Activated effector memory CD4-positive, alpha-beta T cell treated with anti-CD3 and anti-CD28 coated beads, Interleukin-2, amount 50 U/mL, for 16 hours (primary cell): ENCODE measurements around the gene GARRE1.
A peak's percentile ranks its signal among the peaks of the same experiment; 100 is the strongest.
"Not testable (repeated sequence)": the region's sequence is repeated elsewhere in the genome, so short reads cannot be mapped to it uniquely, and the experiment has no call there.

Source experiments
- DNase-seq: peaks from one replicate; pipeline ENCODE4 v3.0.0-alpha.2; 2020

Gene GARRE1

GRCh38 chr19:34254046-34254697 is at the start of gene GARRE1:
Gene GARRE1, plus strand, starts transcription at chr19:34254554. Its CDS starts 45,920 bp downstream, at chr19:34300474.
- DNase-seq, result peak; percentile 94

- DNase-seq, result not testable (repeated sequence)
Measured at GRCh38 chr19:34205324-34205723, 49.0 kb upstream of the GARRE1 start.

GRCh38 chr19:34208291-34208884 is 46.0 kb upstream of the GARRE1 start:
- no peak for DNase-seq

GRCh38 chr19:34209726-34210125 is 44.6 kb upstream of the GARRE1 start:
- DNase-seq, result no peak

GRCh38 chr19:34213283-34213682 is 41.1 kb upstream of the GARRE1 start:
- no peak for DNase-seq

- DNase-seq, result no peak
Measured at GRCh38 chr19:34214040-34214439, 40.3 kb upstream of the GARRE1 start.

GRCh38 chr19:34215006-34215665 is 39.2 kb upstream of the GARRE1 start:
- no peak for DNase-seq

- no peak for DNase-seq
Measured at GRCh38 chr19:34215666-34216038, 38.7 kb upstream of the GARRE1 start.

GRCh38 chr19:34216745-34217219 is 37.6 kb upstream of the GARRE1 start:
- not testable (repeated sequence) for DNase-seq

- DNase-seq, result peak; percentile 82
Measured at GRCh38 chr19:34217952-34218817, 36.2 kb upstream of the GARRE1 start.

GRCh38 chr19:34218818-34219164 is 35.6 kb upstream of the GARRE1 start:
- no peak for DNase-seq

- DNase-seq, result peak; percentile 82
Measured at GRCh38 chr19:34220472-34221063, 33.8 kb upstream of the GARRE1 start.

- no peak for DNase-seq
Measured at GRCh38 chr19:34222386-34222785, 32.0 kb upstream of the GARRE1 start.

GRCh38 chr19:34224996-34225658 is 29.2 kb upstream of the GARRE1 start:
- DNase-seq, result no peak

- no peak for DNase-seq
Measured at GRCh38 chr19:34225659-34226015, 28.7 kb upstream of the GARRE1 start.

- no peak for DNase-seq
Measured at GRCh38 chr19:34226036-34226435, 28.3 kb upstream of the GARRE1 start.

- no peak for DNase-seq
Measured at GRCh38 chr19:34228347-34228746, 26.0 kb upstream of the GARRE1 start.

- no peak for DNase-seq
Measured at GRCh38 chr19:34228762-34229161, 25.6 kb upstream of the GARRE1 start.

GRCh38 chr19:34229721-34230120 is 24.6 kb upstream of the GARRE1 start:
- DNase-seq, result no peak

GRCh38 chr19:34230820-34231219 is 23.5 kb upstream of the GARRE1 start:
- DNase-seq, result no peak

GRCh38 chr19:34231439-34231838 is 22.9 kb upstream of the GARRE1 start:
- DNase-seq, result no peak
